ENCODE data around the gene LTBP3.

The LTBP3 gene

DNA sequence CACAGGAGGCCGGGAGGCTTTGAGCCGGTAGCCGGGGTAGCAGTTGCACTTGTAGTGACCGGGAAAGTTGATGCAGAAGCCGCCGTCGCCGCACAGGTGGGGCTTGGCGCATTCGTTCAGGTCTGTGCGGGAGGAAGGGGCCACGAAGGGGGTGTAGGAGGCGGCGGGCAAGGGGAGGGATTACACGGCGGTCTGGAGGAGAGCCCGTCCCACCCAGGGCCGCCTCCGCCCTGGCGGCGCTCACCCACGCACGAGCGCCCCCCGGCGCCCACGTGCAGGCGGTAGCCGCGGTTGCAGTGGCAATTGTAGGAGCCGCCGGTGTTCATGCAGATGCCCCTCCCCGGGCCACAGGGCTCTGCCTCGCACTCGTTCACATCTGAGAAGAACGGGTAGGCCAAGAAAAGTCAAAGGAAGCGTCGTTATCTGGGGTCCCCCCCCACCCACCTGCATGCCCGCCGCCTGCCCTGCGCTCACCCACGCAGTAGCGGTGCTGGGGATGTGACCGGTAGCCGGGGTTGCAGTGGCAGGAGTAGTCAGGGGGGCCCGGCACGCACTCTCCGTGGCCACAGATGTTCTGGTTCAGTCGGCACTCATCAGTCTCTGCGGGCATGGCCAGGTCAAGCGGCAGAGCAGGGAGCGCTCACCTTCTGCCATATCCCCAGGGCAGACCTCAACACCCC, 10.6 kb downstream of the LTBP3 start:
- Histone ChIP-seq H3K27ac (no peak overlapping the region), H3K27me3 (peaks cover 44% of the 10 kb centered on the region), H3K4me1 (ENCODE audit: control insufficient read depth in 1 of 2, insufficient read depth in 1 of 2, low read depth in 1 of 2, low read length in 1 of 2) (peaks cover 21 to 23% of the 10 kb centered on the region in 2 experiments), H3K9me3 (no peaks in the 10 kb centered on the region), H3K4me3 (ENCODE audit: low read depth in 1 of 2, low read length in 1 of 2) (no peak overlapping the region), H3K36me3 (no peaks in the 10 kb centered on the region)
- TF ChIP-seq, protein P1, sequence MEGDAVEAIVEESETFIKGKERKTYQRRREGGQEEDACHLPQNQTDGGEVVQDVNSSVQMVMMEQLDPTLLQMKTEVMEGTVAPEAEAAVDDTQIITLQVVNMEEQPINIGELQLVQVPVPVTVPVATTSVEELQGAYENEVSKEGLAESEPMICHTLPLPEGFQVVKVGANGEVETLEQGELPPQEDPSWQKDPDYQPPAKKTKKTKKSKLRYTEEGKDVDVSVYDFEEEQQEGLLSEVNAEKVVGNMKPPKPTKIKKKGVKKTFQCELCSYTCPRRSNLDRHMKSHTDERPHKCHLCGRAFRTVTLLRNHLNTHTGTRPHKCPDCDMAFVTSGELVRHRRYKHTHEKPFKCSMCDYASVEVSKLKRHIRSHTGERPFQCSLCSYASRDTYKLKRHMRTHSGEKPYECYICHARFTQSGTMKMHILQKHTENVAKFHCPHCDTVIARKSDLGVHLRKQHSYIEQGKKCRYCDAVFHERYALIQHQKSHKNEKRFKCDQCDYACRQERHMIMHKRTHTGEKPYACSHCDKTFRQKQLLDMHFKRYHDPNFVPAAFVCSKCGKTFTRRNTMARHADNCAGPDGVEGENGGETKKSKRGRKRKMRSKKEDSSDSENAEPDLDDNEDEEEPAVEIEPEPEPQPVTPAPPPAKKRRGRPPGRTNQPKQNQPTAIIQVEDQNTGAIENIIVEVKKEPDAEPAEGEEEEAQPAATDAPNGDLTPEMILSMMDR (IDR thresholded peaks at IDR 0.05): no peak

DNA sequence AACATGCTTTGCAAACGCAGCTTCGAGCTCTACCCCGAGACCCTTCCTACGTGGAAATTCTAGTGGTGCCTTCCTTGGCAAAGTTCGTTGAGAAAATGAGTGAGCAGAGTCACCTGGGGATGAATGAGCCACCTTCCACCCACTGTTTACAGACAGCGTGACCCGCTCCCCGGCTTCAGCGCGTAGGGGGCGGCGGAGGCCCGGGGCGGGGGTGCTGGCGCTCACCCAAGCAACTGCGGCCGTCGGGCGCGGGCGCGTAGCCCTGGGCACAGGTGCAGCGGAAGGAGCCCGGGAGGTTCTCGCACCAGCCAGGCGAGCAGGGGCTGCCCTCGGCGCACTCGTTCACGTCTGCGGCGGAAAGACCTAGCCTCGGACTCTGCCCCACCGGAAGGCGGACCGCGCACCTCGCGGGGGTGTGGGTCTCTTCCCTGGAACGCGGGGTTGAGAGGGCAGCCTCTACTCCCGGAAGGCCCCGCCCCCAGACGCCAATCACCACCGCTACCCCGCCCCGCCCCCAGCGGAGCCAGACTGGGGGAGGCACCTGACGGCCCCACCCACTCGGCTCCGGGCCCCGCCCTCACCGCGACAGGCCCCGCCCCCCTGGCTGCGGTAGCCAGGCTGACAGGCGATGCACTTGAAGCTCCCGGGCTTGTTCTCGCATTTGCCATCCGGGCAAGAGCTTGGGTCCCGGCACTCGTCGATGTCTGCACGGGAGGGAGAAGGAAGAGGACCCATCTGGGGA, 11.8 kb downstream of the LTBP3 start:
- Histone ChIP-seq H3K9me3 (no peaks in the 10 kb centered on the region), H3K36me3 (no peaks in the 10 kb centered on the region), H3K4me3 (ENCODE audit: low read depth in 1 of 2, low read length in 1 of 2) (peak overlapping the region; percentile 67 to 71), H3K4me1 (ENCODE audit: control insufficient read depth in 1 of 2, insufficient read depth in 1 of 2, low read depth in 1 of 2, low read length in 1 of 2) (peaks cover 17 to 19% of the 10 kb centered on the region in 2 experiments), H3K27me3 (peaks cover 47% of the 10 kb centered on the region), H3K27ac (peak overlapping the region; percentile 46)
- TF ChIP-seq, protein P1 (IDR thresholded peaks at IDR 0.05): peak; percentile 30

DNA sequence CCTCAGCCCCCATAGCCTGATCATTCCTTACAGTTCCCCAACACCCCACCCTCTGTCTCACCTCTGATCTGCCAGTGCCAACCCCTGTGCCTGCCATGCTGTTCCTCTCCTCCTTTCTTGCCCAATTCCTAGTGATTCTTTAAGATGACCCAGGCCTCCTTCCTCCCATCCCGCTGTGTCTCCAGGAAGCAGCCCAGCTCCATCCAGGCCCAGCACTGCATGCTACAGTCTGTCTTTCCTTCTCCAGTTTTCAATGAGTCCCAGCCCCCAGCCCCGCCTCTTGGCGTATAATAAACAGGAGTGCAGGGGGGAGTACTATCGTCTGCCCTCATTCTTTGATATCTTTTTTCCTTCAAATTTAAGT, 12.3 kb downstream of the LTBP3 start:
- TF ChIP-seq, protein P1 (IDR thresholded peaks at IDR 0.05): no peak
- H3K4me1 ChIP-seq (ENCODE audit: control insufficient read depth in 1 of 2, insufficient read depth in 1 of 2, low read depth in 1 of 2, low read length in 1 of 2): peaks cover 22 to 25% of the 10 kb centered on the region in 2 experiments

DNA sequence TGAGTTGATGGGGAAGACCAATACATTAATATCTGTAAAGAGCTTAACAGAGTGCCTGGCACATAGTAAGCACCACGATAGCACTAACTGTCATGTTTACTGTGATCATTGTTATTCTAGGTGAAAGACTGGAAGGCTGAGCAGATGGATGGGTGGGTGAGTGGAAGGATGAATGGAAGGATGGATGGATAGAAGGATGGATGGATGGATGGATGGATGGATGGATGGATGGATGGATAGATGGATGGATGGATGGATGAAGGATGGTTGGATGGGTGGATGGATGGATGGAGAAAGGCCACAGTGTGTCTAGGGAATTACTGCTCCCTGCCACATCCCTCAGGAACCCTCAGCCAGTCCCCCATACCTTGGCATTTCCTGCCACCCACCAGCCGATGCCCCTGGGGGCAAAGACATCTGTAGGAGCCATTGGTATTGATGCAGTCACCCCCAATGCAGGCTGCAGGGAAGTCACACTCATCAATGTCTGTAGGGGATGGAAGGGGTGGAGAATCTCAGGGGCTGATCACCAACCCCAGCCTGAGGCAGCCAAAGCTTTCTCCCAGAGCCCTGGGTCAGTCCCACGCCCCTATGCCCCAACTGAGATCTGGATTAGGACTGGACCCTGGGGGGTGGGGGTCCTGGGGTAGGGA, 15.3 kb downstream of the LTBP3 start:
- H3K4me1 ChIP-seq (ENCODE audit: control insufficient read depth in 1 of 2, insufficient read depth in 1 of 2, low read depth in 1 of 2, low read length in 1 of 2): peaks cover 32 to 39% of the 10 kb centered on the region in 2 experiments
- TF ChIP-seq, protein P1 (IDR thresholded peaks at IDR 0.05): no peak
- H3K27me3 ChIP-seq: peaks cover 36% of the 10 kb centered on the region
- H3K36me3 ChIP-seq: peaks cover 10% of the 10 kb centered on the region
- no peaks in the 10 kb centered on the region for H3K9me3 ChIP-seq
- no peak overlapping the region for H3K4me3 ChIP-seq (ENCODE audit: low read depth in 1 of 2, low read length in 1 of 2)
- H3K27ac ChIP-seq: no peak overlapping the region

More for the DNA sequence above, 12.3 kb downstream of the LTBP3 start:
- peak overlapping the region; percentile 67 to 71 for H3K4me3 ChIP-seq (ENCODE audit: low read depth in 1 of 2, low read length in 1 of 2)
- no peaks in the 10 kb centered on the region for H3K36me3 ChIP-seq
- no peak overlapping the region for H3K27ac ChIP-seq
- no peaks in the 10 kb centered on the region for H3K9me3 ChIP-seq
- H3K27me3 ChIP-seq: peaks cover 49% of the 10 kb centered on the region

DNA sequence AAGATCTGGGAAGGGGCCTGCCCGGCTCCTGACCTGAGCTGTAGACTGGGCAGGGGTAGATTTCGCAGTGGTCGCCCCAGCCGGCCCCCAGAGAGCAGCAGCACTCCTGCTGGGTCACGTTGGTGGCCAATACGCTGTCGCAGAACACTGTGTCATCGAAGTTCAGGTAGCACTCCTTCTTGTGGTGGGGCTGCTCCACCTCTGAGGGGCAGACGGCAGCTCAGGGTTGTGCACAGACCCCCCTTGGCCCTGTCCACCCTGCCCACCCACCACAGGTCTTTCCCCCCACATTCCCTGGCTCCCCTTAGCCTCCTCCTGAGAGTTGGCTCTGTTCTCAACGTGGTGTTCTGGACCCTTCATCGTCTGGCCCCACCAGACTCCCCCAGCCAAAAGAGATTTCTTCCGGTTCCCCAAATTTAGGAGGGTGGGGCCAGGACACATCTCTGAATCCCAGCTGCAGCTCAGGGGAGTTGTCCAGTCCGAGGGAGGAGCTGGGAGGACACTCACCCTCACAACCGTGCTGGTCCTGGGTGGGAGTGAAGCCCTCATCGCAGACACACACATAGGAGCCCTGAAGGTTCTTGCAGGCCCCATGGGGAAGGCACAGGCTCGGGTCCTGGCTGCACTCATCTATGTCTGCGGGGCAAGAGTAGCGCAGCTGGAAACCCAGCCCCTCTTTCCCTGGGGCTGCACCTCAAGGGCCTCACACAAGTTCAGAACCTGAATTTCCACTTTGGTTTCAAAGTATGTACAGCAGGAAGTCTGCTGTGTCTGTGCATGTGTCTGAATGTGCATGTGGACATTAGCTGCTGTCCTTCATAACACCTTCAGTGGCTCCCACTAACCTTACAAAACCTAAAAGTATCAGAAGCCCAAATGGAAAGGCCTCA, 16.8 kb downstream of the LTBP3 start:
- Histone ChIP-seq H3K27ac (peak overlapping the region; percentile 72), H3K27me3 (peaks cover 28% of the 10 kb centered on the region), H3K4me3 (ENCODE audit: low read depth in 1 of 2, low read length in 1 of 2) (peak overlapping the region; percentile 68 to 90), H3K36me3 (peaks cover 25% of the 10 kb centered on the region), H3K9me3 (no peaks in the 10 kb centered on the region), H3K4me1 (ENCODE audit: control insufficient read depth in 1 of 2, insufficient read depth in 1 of 2, low read depth in 1 of 2, low read length in 1 of 2) (peaks cover 28 to 31% of the 10 kb centered on the region in 2 experiments)
- TF ChIP-seq, protein P1 (IDR thresholded peaks at IDR 0.05): no peak
